C4-2B (cell line): ENCODE results near the gene B3GNT5.

Source experiments
- ZFX ChIP-seq: fragments of 450-650 bp; IDR thresholded peaks from 2 replicates; pipeline ENCODE4 v1.6.1; 2017
- TF ChIP-seq, protein P1 (sequence below): fragments of 450-650 bp; conservative IDR thresholded peaks from 2 replicates; pipeline ENCODE4 v1.5.1; 2017; ENCODE audit warnings: mild to moderate bottlenecking

DNA sequence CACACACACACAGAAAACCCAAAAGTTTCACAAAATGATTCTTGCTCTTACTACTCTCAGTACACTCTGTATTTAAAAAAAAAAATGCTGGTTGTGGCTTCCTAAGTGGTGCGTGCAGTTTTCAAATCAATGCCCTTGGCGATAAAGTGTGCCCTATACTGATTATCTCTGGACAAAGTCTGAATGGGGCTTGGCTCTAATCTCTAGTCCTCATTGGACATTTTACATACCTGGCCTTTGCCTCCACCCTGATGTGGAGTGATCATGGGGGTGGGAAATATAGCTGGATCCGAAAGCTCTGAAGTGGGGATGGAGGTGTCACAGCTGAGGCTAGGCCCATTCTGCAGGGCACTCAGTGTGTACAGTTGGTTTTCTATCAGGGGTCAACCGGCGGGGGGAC is 14.1 kb downstream of the B3GNT5 start:
- TF ChIP-seq ZFX, result no peak
- TF ChIP-seq, protein P1, sequence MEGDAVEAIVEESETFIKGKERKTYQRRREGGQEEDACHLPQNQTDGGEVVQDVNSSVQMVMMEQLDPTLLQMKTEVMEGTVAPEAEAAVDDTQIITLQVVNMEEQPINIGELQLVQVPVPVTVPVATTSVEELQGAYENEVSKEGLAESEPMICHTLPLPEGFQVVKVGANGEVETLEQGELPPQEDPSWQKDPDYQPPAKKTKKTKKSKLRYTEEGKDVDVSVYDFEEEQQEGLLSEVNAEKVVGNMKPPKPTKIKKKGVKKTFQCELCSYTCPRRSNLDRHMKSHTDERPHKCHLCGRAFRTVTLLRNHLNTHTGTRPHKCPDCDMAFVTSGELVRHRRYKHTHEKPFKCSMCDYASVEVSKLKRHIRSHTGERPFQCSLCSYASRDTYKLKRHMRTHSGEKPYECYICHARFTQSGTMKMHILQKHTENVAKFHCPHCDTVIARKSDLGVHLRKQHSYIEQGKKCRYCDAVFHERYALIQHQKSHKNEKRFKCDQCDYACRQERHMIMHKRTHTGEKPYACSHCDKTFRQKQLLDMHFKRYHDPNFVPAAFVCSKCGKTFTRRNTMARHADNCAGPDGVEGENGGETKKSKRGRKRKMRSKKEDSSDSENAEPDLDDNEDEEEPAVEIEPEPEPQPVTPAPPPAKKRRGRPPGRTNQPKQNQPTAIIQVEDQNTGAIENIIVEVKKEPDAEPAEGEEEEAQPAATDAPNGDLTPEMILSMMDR, result no peak
